ENCODE data around the gene NFIX. TPM values are rescaled to one million over a fixed set of nuclear protein-coding genes. Genes with fewer than 3 reads are reported as not detected.
A peak's percentile ranks its signal among the peaks of the same experiment; 100 is the strongest.

The NFIX gene
- total RNA-seq, 2 donors from 2014 or later = 16.9 to 26.7 TPM

DNA sequence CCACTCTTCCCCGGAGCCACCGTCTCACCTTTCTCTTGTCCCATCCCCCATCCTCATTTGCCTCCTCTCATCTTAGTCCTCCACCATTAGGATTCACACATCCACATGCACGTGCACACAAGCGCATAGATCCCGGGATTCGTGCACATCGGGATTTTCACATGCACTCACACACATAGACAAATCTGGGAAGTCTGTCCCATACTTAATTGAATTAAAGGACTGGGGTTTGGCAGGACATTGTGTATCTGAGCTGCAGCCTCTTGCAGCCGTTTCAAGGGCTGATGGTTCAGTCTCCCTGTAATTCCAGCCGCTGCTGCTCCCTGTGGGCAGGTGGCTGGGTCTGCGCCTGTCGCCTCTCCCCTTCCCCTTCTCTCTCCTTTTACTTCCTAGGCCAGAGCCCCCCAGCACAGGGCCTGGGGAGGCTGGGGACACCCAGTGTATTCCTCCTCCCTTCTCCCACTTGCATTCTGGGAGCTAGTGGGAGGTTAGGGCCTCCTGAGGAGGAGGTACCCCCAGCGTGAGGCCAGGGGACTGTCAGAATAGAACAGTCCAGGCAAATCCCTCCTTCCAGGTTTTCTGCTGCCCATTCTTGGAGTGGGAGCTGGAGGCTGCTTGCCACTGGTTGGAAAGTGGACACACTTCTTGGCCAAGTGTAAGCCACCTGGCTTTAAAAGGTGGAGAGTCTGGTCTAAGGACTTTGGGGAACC is 63.8 kb downstream of the NFIX start:
- Histone ChIP-seq H3K27ac (peak overlapping the region in 2 of 4 donors; percentile 58 to 89), H3K9me3 (no peaks in the 10 kb centered on the region), H3K36me3 (replicated peaks in 1 of 2; ENCODE audit: insufficient read depth in 1 of 2, low read depth in 2 of 2) (no peaks in the 10 kb centered on the region), H3K4me3 (no peak overlapping the region), H3K27me3 (no peaks in the 10 kb centered on the region), H3K4me1 (peaks cover 71% of the 10 kb centered on the region)
- WGBS, 2 donors = 84 to 91% methylated on average over 12 of the region's 12 CpGs
- intact Hi-C loops (cut with DNase I) = no loop called here
- ATAC-seq (no peak), DNase-seq (no peak)
- no peak for TF ChIP-seq POLR2A (IDR thresholded peaks at IDR 0.05)
- TF ChIP-seq, protein P1, sequence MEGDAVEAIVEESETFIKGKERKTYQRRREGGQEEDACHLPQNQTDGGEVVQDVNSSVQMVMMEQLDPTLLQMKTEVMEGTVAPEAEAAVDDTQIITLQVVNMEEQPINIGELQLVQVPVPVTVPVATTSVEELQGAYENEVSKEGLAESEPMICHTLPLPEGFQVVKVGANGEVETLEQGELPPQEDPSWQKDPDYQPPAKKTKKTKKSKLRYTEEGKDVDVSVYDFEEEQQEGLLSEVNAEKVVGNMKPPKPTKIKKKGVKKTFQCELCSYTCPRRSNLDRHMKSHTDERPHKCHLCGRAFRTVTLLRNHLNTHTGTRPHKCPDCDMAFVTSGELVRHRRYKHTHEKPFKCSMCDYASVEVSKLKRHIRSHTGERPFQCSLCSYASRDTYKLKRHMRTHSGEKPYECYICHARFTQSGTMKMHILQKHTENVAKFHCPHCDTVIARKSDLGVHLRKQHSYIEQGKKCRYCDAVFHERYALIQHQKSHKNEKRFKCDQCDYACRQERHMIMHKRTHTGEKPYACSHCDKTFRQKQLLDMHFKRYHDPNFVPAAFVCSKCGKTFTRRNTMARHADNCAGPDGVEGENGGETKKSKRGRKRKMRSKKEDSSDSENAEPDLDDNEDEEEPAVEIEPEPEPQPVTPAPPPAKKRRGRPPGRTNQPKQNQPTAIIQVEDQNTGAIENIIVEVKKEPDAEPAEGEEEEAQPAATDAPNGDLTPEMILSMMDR (IDR thresholded peaks at IDR 0.05) = no peak

- peak; percentile 36 for ATAC-seq
- peak in 3 of 4 donors; percentile 39 to 40 (median 39) for DNase-seq
- 29 to 39% methylated on average over 15 to 19 of the region's 19 CpGs for WGBS, 2 donors
These were observed 65.1 kb downstream of the NFIX start for GRCh38 chr19:13060233-13060963.

DNA sequence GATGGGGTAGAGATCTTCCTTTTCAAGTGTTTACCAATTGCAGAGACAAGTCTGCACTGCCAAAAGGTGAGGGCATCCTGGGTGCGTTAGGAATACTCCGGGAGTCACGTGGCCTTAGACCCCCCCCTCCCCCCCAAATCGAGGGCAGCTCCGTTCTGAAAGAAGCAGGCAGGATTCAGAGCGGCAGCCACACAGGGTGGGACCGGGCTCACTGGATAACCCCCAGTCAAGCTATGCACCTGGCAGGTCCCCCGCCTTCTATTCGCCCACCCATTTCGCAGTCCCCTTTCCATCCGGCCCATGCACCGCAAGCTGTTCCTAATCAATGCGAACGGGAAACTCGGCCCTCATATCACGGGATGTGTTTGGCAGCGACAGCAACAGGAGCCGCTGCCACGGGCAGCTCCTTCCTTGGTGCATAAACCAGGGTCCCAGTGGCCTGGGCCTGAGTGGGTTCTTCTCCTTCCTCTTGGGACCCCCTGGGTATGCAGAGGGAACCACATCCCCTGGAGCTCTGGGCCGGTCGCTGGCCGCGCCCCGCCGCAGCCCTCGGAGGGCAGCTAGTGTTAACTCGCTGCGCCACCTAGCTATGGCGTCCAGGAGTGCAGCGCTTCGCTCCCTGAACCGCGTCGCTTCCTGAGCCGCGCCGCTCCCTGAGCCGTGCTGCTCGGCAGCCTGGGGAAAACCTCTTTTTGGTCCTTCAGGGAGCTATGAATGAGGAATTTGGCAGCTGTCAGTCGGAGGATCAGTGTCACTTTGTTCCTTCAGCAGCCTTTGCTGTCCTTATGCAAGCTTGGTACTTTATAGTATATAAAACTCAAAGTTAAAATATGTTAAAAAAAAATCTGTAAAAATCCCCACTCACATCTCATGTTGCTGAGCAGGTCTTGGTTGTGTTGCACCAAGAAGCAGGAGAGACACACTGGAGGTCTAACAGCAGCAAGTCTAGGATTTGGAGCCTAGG is 66.0 kb downstream of the NFIX start:
- TF ChIP-seq POLR2A (IDR thresholded peaks at IDR 0.05) = peak in 2 of 3 donors; percentile 34 to 38
- TF ChIP-seq, protein P1 (IDR thresholded peaks at IDR 0.05) = peak; percentile 91 to 96 (median 94)

More at GRCh38 chr19:13060233-13060963, 65.1 kb downstream of the NFIX start:
- TF ChIP-seq, protein P1 (IDR thresholded peaks at IDR 0.05) = no peak
- no peak for TF ChIP-seq POLR2A (IDR thresholded peaks at IDR 0.05)
- peaks cover 60% of the 10 kb centered on the region for H3K4me1 ChIP-seq
- no peaks in the 10 kb centered on the region for H3K36me3 ChIP-seq (replicated peaks in 1 of 2; ENCODE audit: insufficient read depth in 1 of 2, low read depth in 2 of 2)
- H3K9me3 ChIP-seq = no peaks in the 10 kb centered on the region
- intact Hi-C loops (cut with DNase I) = loop anchor here (5.0 kb wide), 1 partner anchor 73 kb away; no protein-coding TSS in a partner anchor
- H3K27ac ChIP-seq = peak overlapping the region; percentile 26 to 86 (median 68)
- no peak overlapping the region for H3K4me3 ChIP-seq
- H3K27me3 ChIP-seq = no peaks in the 10 kb centered on the region

GRCh38 chr19:13062317-13062716 is 67.0 kb downstream of the NFIX start:
- intact Hi-C loops (cut with DNase I) = loop anchor here (5.0 kb wide), 1 partner anchor 75 kb away; no protein-coding TSS in a partner anchor
- H3K4me1 ChIP-seq = peaks cover 41% of the 10 kb centered on the region
- ATAC-seq = no peak
- H3K27ac ChIP-seq = no peak overlapping the region
- no peaks in the 10 kb centered on the region for H3K9me3 ChIP-seq
- TF ChIP-seq, protein P1 (IDR thresholded peaks at IDR 0.05) = no peak
- TF ChIP-seq POLR2A (IDR thresholded peaks at IDR 0.05) = no peak
- H3K36me3 ChIP-seq (replicated peaks in 1 of 2; ENCODE audit: insufficient read depth in 1 of 2, low read depth in 2 of 2) = no peaks in the 10 kb centered on the region
- no peak for DNase-seq
- H3K4me3 ChIP-seq = no peak overlapping the region
- H3K27me3 ChIP-seq = no peaks in the 10 kb centered on the region

More for the DNA sequence above, 66.0 kb downstream of the NFIX start:
- intact Hi-C loops (cut with DNase I) = loop anchor here (5.0 kb wide), 1 partner anchor 74 kb away; no protein-coding TSS in a partner anchor
- 1 to 4% methylated on average over 22 to 37 of the region's 40 CpGs for WGBS, 2 donors
- DNase-seq (peak; percentile 82 to 90 (median 86)), ATAC-seq (peak; percentile 89)
- Histone ChIP-seq H3K4me3 (no peak overlapping the region), H3K27me3 (no peaks in the 10 kb centered on the region), H3K27ac (peak overlapping the region in 3 of 4 donors; percentile 64 to 86 (median 73)), H3K9me3 (no peaks in the 10 kb centered on the region), H3K36me3 (replicated peaks in 1 of 2; ENCODE audit: insufficient read depth in 1 of 2, low read depth in 2 of 2) (no peaks in the 10 kb centered on the region), H3K4me1 (peaks cover 52% of the 10 kb centered on the region)

All from body of pancreas (tissue), 4 donors.